AG04449 (cell line): Measurements from ENCODE around the gene ULK4.

Experiments
- CTCF ChIA-PET: fragments of 350-600 bp; formaldehyde crosslinking; extraction: SDS; loops from one replicate; lab custom pipeline; 2021; ENCODE audit warnings: antibody characterized with exemption; lab: Yijun Ruan, JAX
- POLR2A ChIA-PET: fragments of 400-600, 350-600 bp; formaldehyde crosslinking; extraction: SDS; loops from one replicate; lab custom pipeline; 2020; ENCODE audit warnings: antibody characterized with exemption, inconsistent platforms; lab: Yijun Ruan, JAX
- DNase-seq: peaks from one replicate; pipeline ENCODE4 v3.0.0-alpha.2; 2010; ENCODE audit warnings: low read depth, low spot score
- H3K4me3 ChIP-seq: 2 replicates; pipeline ENCODE4 v1.5.1; 2011; ENCODE audit warnings: low read depth, mild to moderate bottlenecking, control low read depth, low read length
- CTCF ChIP-seq: IDR thresholded peaks from one replicate; pipeline ENCODE4 v1.5.1; 2011; ENCODE audit warnings: mild to moderate bottlenecking, moderate library complexity, low read length, control low read depth, inconsistent platforms; ENCODE audit not compliant: insufficient read depth; ENCODE audit errors: missing control alignments

Gene ULK4

GRCh38 chr3:41611008-41611407 lies 350.9 kb downstream of the ULK4 start:
- no peak for TF ChIP-seq CTCF
- CTCF ChIA-PET, result no interaction called here
- no peak for DNase-seq
- POLR2A ChIA-PET, result no interaction called here
- no peak overlapping the region for H3K4me3 ChIP-seq

GRCh38 chr3:41608347-41608746 lies 353.6 kb downstream of the ULK4 start:
- DNase-seq, result no peak
- TF ChIP-seq CTCF, result no peak
- POLR2A ChIA-PET, result no interaction called here
- no peak overlapping the region for H3K4me3 ChIP-seq
- CTCF ChIA-PET, result no interaction called here

- TF ChIP-seq CTCF, result no peak
- ChIA-PET POLR2A (no interaction called here), CTCF (no interaction called here)
- H3K4me3 ChIP-seq, result no peak overlapping the region
- DNase-seq, result no peak
Measured at GRCh38 chr3:41603807-41604206, 358.1 kb downstream of the ULK4 start.

- no peak for TF ChIP-seq CTCF
Measured at GRCh38 chr3:41602121-41602520, 359.8 kb downstream of the ULK4 start.

GRCh38 chr3:41601404-41601987 lies 360.4 kb downstream of the ULK4 start:
- CTCF ChIA-PET, result no interaction called here

More at GRCh38 chr3:41602121-41602520, 359.8 kb downstream of the ULK4 start:
- ChIA-PET POLR2A (no interaction called here), CTCF (no interaction called here)
- no peak for DNase-seq
- H3K4me3 ChIP-seq, result no peak overlapping the region

GRCh38 chr3:41600616-41601015 lies 361.3 kb downstream of the ULK4 start:
- CTCF ChIA-PET, result no interaction called here
- DNase-seq, result no peak
- no peak overlapping the region for H3K4me3 ChIP-seq
- POLR2A ChIA-PET, result no interaction called here
- TF ChIP-seq CTCF, result no peak

More at GRCh38 chr3:41601404-41601987, 360.4 kb downstream of the ULK4 start:
- H3K4me3 ChIP-seq, result no peak overlapping the region
- POLR2A ChIA-PET, result no interaction called here
- DNase-seq, result no peak
- no peak for TF ChIP-seq CTCF
